ENCODE measurements around the gene ATR. TPM values are rescaled to one million over a fixed set of nuclear protein-coding genes. Genes with fewer than 3 reads are reported as not detected.

Gene ATR
- total RNA-seq, 1 experiment from 2014 or later: 24.7 TPM

DNA sequence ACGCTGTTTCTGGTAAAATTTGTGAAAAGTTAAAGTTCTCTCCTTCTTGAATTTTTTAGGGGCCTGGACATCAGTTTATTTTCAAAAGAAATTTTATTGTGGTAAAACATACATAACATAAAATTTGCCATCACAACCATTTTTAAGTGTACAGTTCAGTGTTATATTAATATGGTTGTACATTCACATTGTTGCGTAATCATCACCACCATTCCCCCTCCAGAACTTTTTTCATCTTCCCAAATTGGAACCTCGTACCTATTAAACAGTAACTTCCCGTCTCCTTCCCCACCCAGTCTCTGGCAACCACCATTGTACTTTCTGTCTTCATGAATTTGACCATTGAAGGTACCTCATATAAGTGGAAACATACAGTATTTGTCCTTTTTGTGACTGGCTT lies 107.7 kb downstream of the ATR start:
- Histone ChIP-seq H3K9me3 (ENCODE audit: control insufficient read depth in 1 of 2, insufficient read depth in 1 of 2, low read depth in 1 of 2, low read length in 2 of 2) (no peaks in the 10 kb centered on the region), H3K4me2 (ENCODE audit: low read length) (no peak overlapping the region), H3K27ac (ENCODE audit: low read depth, low read length) (no peak overlapping the region), H3K79me2 (ENCODE audit: insufficient read depth, low read length) (no peaks in the 10 kb centered on the region), H4K20me1 (ENCODE audit: insufficient read depth) (no peaks in the 10 kb centered on the region), H3K4me1 (ENCODE audit: control insufficient read depth in 1 of 2, insufficient read depth in 2 of 2, low read length in 2 of 2) (no peaks in the 10 kb centered on the region), H3K36me3 (ENCODE audit: control insufficient read depth in 1 of 2, insufficient read depth in 2 of 2, low read length in 2 of 2) (no peaks in the 10 kb centered on the region), H3K9ac (ENCODE audit: low read length) (no peak overlapping the region), H3K27me3 (ENCODE audit: insufficient read depth, low read length) (no peaks in the 10 kb centered on the region), H2AFZ (ENCODE audit: low read depth, low read length, poor library complexity, severe bottlenecking) (no peak overlapping the region), H3K9me2 (ENCODE audit: insufficient read depth) (no peaks in the 10 kb centered on the region), H3K4me3 (replicated peaks in 1 of 2; ENCODE audit: low read depth in 1 of 2, low read length in 2 of 2) (no peak overlapping the region)
- intact Hi-C loops (cut with micrococcal nuclease): no loop called here
- ATAC-seq (no peak), DNase-seq (ENCODE audit: low read depth, low spot score) (no peak)
- POLR2A ChIA-PET: no interaction called here
- TF ChIP-seq SRF (IDR thresholded peaks at IDR 0.05; ENCODE audit: low read depth) (no peak), ELF1 (IDR thresholded peaks at IDR 0.05; ENCODE audit: borderline replicate concordance, low read depth) (no peak), EZH2phosphoT487 (IDR thresholded peaks at IDR 0.05; ENCODE audit: borderline replicate concordance) (no peak), POLR2A (IDR thresholded peaks at IDR 0.05; ENCODE audit: borderline replicate concordance, extremely low read depth, insufficient read depth, insufficient read length) (no peak), EGR1 (IDR thresholded peaks at IDR 0.05; ENCODE audit: low read depth) (no peak), CBX3 (IDR thresholded peaks at IDR 0.05; ENCODE audit: low read depth) (no peak), JUND (IDR thresholded peaks at IDR 0.05) (no peak), ZNF274 (IDR thresholded peaks at IDR 0.05; ENCODE audit: low read depth, low read length) (no peak)
- TF ChIP-seq, protein P1, sequence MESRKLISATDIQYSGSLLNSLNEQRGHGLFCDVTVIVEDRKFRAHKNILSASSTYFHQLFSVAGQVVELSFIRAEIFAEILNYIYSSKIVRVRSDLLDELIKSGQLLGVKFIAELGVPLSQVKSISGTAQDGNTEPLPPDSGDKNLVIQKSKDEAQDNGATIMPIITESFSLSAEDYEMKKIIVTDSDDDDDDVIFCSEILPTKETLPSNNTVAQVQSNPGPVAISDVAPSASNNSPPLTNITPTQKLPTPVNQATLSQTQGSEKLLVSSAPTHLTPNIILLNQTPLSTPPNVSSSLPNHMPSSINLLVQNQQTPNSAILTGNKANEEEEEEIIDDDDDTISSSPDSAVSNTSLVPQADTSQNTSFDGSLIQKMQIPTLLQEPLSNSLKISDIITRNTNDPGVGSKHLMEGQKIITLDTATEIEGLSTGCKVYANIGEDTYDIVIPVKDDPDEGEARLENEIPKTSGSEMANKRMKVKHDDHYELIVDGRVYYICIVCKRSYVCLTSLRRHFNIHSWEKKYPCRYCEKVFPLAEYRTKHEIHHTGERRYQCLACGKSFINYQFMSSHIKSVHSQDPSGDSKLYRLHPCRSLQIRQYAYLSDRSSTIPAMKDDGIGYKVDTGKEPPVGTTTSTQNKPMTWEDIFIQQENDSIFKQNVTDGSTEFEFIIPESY (IDR thresholded peaks at IDR 0.05; ENCODE audit: extremely low read depth, insufficient replicate concordance, low read length): no peak
- TF ChIP-seq, protein P2, sequence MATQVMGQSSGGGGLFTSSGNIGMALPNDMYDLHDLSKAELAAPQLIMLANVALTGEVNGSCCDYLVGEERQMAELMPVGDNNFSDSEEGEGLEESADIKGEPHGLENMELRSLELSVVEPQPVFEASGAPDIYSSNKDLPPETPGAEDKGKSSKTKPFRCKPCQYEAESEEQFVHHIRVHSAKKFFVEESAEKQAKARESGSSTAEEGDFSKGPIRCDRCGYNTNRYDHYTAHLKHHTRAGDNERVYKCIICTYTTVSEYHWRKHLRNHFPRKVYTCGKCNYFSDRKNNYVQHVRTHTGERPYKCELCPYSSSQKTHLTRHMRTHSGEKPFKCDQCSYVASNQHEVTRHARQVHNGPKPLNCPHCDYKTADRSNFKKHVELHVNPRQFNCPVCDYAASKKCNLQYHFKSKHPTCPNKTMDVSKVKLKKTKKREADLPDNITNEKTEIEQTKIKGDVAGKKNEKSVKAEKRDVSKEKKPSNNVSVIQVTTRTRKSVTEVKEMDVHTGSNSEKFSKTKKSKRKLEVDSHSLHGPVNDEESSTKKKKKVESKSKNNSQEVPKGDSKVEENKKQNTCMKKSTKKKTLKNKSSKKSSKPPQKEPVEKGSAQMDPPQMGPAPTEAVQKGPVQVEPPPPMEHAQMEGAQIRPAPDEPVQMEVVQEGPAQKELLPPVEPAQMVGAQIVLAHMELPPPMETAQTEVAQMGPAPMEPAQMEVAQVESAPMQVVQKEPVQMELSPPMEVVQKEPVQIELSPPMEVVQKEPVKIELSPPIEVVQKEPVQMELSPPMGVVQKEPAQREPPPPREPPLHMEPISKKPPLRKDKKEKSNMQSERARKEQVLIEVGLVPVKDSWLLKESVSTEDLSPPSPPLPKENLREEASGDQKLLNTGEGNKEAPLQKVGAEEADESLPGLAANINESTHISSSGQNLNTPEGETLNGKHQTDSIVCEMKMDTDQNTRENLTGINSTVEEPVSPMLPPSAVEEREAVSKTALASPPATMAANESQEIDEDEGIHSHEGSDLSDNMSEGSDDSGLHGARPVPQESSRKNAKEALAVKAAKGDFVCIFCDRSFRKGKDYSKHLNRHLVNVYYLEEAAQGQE (IDR thresholded peaks at IDR 0.05; ENCODE audit: low read depth): no peak
- no TSS peak for BruUV-seq (replicated peaks)
- RAD21 ChIA-PET (ENCODE audit: low non-redundant PET in 1 of 2, low total read pairs in 2 of 2, uncharacterized antibody in 2 of 2, unreplicated experiment in 2 of 2): no interaction called here
- CTCF ChIA-PET: no interaction called here

Data from HCT116 (cell line).